ENCODE results near the gene ALDH1A3.

The ALDH1A3 gene

DNA sequence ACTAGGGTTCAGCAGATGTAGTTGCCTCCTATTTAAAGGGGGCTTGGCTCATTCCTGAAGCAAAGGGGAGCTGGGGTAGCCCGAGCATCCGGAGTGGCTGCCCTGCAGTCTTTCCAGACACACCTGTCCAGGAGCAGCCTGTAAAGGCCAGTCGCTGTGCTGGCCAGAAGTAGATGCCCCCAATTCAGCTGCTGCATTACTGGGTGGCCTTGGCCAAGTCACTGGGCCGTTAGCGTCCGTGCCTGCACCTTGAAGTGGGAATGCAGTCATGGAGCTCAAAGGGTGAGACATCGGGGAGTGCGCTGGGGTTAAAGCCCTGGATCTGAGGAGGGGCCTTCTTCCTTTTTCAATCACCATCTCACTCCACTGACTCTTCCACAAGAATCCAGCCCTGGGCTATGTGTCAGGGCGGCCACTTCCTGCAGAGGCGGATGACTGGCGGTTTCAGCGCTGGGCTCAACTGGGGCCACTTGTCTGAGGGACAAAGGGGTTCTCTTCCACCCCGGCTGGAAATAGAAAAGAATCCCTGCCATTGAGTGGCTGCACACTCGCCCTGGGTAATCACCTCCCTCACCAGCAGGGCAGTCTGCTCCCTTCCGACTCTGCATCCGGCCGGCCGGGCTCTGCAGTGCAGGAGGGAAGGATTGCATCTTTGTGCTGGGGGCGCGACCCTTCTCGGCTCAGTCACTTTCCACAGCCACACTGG is 11.8 kb downstream of the ALDH1A3 start:
- H3K23ac ChIP-seq (ENCODE audit: low read length): no peak overlapping the region
- no peak overlapping the region for H3K4me3 ChIP-seq (ENCODE audit: low read depth, low read length)
- peak overlapping the region; percentile 75 for H2BK12ac ChIP-seq (ENCODE audit: low read length)
- no peak overlapping the region for H3K4ac ChIP-seq (ENCODE audit: low read depth, low read length)
- no peaks in the 10 kb centered on the region for H3K27me3 ChIP-seq (ENCODE audit: insufficient read depth, low read length)
- peak overlapping the region; percentile 52 for H2BK120ac ChIP-seq (ENCODE audit: insufficient read depth, low read length, poor library complexity)
- H3K14ac ChIP-seq (ENCODE audit: low read length): peak overlapping the region; percentile 22
- no peak overlapping the region for H3K27ac ChIP-seq (ENCODE audit: low read depth, low read length)
- H3K4me1 ChIP-seq (ENCODE audit: control insufficient read depth in 1 of 2, insufficient read depth in 2 of 2, low read length in 2 of 2): peaks cover 23 to 24% of the 10 kb centered on the region in 2 experiments
- WGBS (ENCODE audit: extremely low coverage, insufficient coverage, insufficient read length): no CpG with 5 or more reads among the region's 21 CpGs
- peaks cover 2% of the 10 kb centered on the region for H3K79me2 ChIP-seq (ENCODE audit: control insufficient read depth, insufficient read depth, low read length, poor library complexity)
- peak overlapping the region; percentile 43 for H2BK5ac ChIP-seq (ENCODE audit: low read depth, low read length, poor library complexity)
- H3K79me1 ChIP-seq (ENCODE audit: low read length): peaks cover 20% of the 10 kb centered on the region
- no peak overlapping the region for H4K12ac ChIP-seq (ENCODE audit: low read depth, low read length)
- peak overlapping the region; percentile 44 for H2AK5ac ChIP-seq (ENCODE audit: low read length)
- H3K9ac ChIP-seq (ENCODE audit: low read length): no peak overlapping the region
- DNase-seq: no peak
- H2AFZ ChIP-seq (ENCODE audit: insufficient read depth, low read length, poor library complexity): no peak overlapping the region
- H4K8ac ChIP-seq (ENCODE audit: low read depth, low read length): peak overlapping the region; percentile 63
- H3K4me2 ChIP-seq (ENCODE audit: low read length): no peak overlapping the region
- H3K18ac ChIP-seq (ENCODE audit: low read length): no peak overlapping the region
- peak overlapping the region; percentile 42 for H4K91ac ChIP-seq (ENCODE audit: low read depth, low read length)
- no peaks in the 10 kb centered on the region for H3K9me3 ChIP-seq (ENCODE audit: insufficient read depth, low read depth, low read length)
- no peaks in the 10 kb centered on the region for H3K36me3 ChIP-seq (ENCODE audit: control insufficient read depth in 1 of 2, insufficient read depth in 2 of 2, low read length in 2 of 2)

GRCh38 chr15:100892013-100892355 is 12.4 kb downstream of the ALDH1A3 start:
- DNase-seq: no peak
- no peak overlapping the region for H3K4me3 ChIP-seq (ENCODE audit: low read depth, low read length)
- no peak overlapping the region for H2AFZ ChIP-seq (ENCODE audit: insufficient read depth, low read length, poor library complexity)
- H4K91ac ChIP-seq (ENCODE audit: low read depth, low read length): peak overlapping the region; percentile 3
- no CpG with 5 or more reads among the region's 6 CpGs for WGBS (ENCODE audit: extremely low coverage, insufficient coverage, insufficient read length)
- no peak overlapping the region for H3K4me2 ChIP-seq (ENCODE audit: low read length)
- H2BK5ac ChIP-seq (ENCODE audit: low read depth, low read length, poor library complexity): no peak overlapping the region
- H4K8ac ChIP-seq (ENCODE audit: low read depth, low read length): no peak overlapping the region
- no peak overlapping the region for H3K14ac ChIP-seq (ENCODE audit: low read length)
- no peak overlapping the region for H3K4ac ChIP-seq (ENCODE audit: low read depth, low read length)
- peak overlapping the region; percentile 10 for H2BK12ac ChIP-seq (ENCODE audit: low read length)
- no peak overlapping the region for H3K18ac ChIP-seq (ENCODE audit: low read length)
- no peak overlapping the region for H3K23ac ChIP-seq (ENCODE audit: low read length)
- no peaks in the 10 kb centered on the region for H3K36me3 ChIP-seq (ENCODE audit: control insufficient read depth in 1 of 2, insufficient read depth in 2 of 2, low read length in 2 of 2)
- H3K27me3 ChIP-seq (ENCODE audit: insufficient read depth, low read length): no peaks in the 10 kb centered on the region
- H3K4me1 ChIP-seq (ENCODE audit: control insufficient read depth in 1 of 2, insufficient read depth in 2 of 2, low read length in 2 of 2): peaks cover 23 to 25% of the 10 kb centered on the region in 2 experiments
- no peak overlapping the region for H3K9ac ChIP-seq (ENCODE audit: low read length)
- H3K9me3 ChIP-seq (ENCODE audit: insufficient read depth, low read depth, low read length): no peaks in the 10 kb centered on the region
- peaks cover 2% of the 10 kb centered on the region for H3K79me2 ChIP-seq (ENCODE audit: control insufficient read depth, insufficient read depth, low read length, poor library complexity)
- no peak overlapping the region for H4K12ac ChIP-seq (ENCODE audit: low read depth, low read length)
- H3K27ac ChIP-seq (ENCODE audit: low read depth, low read length): no peak overlapping the region
- H3K79me1 ChIP-seq (ENCODE audit: low read length): peaks cover 20% of the 10 kb centered on the region
- no peak overlapping the region for H2AK5ac ChIP-seq (ENCODE audit: low read length)
- no peak overlapping the region for H2BK120ac ChIP-seq (ENCODE audit: insufficient read depth, low read length, poor library complexity)

GRCh38 chr15:100893261-100893963 is 13.8 kb downstream of the ALDH1A3 start:
- peaks cover 20% of the 10 kb centered on the region for H3K79me1 ChIP-seq (ENCODE audit: low read length)
- H2BK120ac ChIP-seq (ENCODE audit: insufficient read depth, low read length, poor library complexity): no peak overlapping the region
- H3K36me3 ChIP-seq (ENCODE audit: control insufficient read depth in 1 of 2, insufficient read depth in 2 of 2, low read length in 2 of 2): no peaks in the 10 kb centered on the region
- no peak for DNase-seq
- no peak overlapping the region for H4K8ac ChIP-seq (ENCODE audit: low read depth, low read length)
- H3K14ac ChIP-seq (ENCODE audit: low read length): no peak overlapping the region
- WGBS (ENCODE audit: extremely low coverage, insufficient coverage, insufficient read length): no CpG with 5 or more reads among the region's 6 CpGs
- H4K12ac ChIP-seq (ENCODE audit: low read depth, low read length): no peak overlapping the region
- no peak overlapping the region for H2AK5ac ChIP-seq (ENCODE audit: low read length)
- H3K4me2 ChIP-seq (ENCODE audit: low read length): no peak overlapping the region
- H2AFZ ChIP-seq (ENCODE audit: insufficient read depth, low read length, poor library complexity): no peak overlapping the region
- no peak overlapping the region for H3K27ac ChIP-seq (ENCODE audit: low read depth, low read length)
- no peak overlapping the region for H3K9ac ChIP-seq (ENCODE audit: low read length)
- H3K27me3 ChIP-seq (ENCODE audit: insufficient read depth, low read length): no peaks in the 10 kb centered on the region
- peaks cover 2% of the 10 kb centered on the region for H3K79me2 ChIP-seq (ENCODE audit: control insufficient read depth, insufficient read depth, low read length, poor library complexity)
- H4K91ac ChIP-seq (ENCODE audit: low read depth, low read length): no peak overlapping the region
- no peak overlapping the region for H2BK5ac ChIP-seq (ENCODE audit: low read depth, low read length, poor library complexity)
- no peak overlapping the region for H2BK12ac ChIP-seq (ENCODE audit: low read length)
- peaks cover 26 to 27% of the 10 kb centered on the region in 2 experiments for H3K4me1 ChIP-seq (ENCODE audit: control insufficient read depth in 1 of 2, insufficient read depth in 2 of 2, low read length in 2 of 2)
- H3K4me3 ChIP-seq (ENCODE audit: low read depth, low read length): no peak overlapping the region
- H3K18ac ChIP-seq (ENCODE audit: low read length): no peak overlapping the region
- no peaks in the 10 kb centered on the region for H3K9me3 ChIP-seq (ENCODE audit: insufficient read depth, low read depth, low read length)
- H3K23ac ChIP-seq (ENCODE audit: low read length): no peak overlapping the region
- no peak overlapping the region for H3K4ac ChIP-seq (ENCODE audit: low read depth, low read length)

GRCh38 chr15:100893964-100894295 is 14.3 kb downstream of the ALDH1A3 start:
- H3K4me2 ChIP-seq (ENCODE audit: low read length): no peak overlapping the region
- H3K4me1 ChIP-seq (ENCODE audit: control insufficient read depth in 1 of 2, insufficient read depth in 2 of 2, low read length in 2 of 2): peaks cover 24% of the 10 kb centered on the region in 2 experiments
- no peak overlapping the region for H3K18ac ChIP-seq (ENCODE audit: low read length)
- H2AK5ac ChIP-seq (ENCODE audit: low read length): no peak overlapping the region
- no peak overlapping the region for H2AFZ ChIP-seq (ENCODE audit: insufficient read depth, low read length, poor library complexity)
- no peak for DNase-seq
- H2BK5ac ChIP-seq (ENCODE audit: low read depth, low read length, poor library complexity): no peak overlapping the region
- no peak overlapping the region for H4K12ac ChIP-seq (ENCODE audit: low read depth, low read length)
- no peak overlapping the region for H2BK120ac ChIP-seq (ENCODE audit: insufficient read depth, low read length, poor library complexity)
- H3K23ac ChIP-seq (ENCODE audit: low read length): no peak overlapping the region
- H3K9ac ChIP-seq (ENCODE audit: low read length): no peak overlapping the region
- no peaks in the 10 kb centered on the region for H3K27me3 ChIP-seq (ENCODE audit: insufficient read depth, low read length)
- H3K4ac ChIP-seq (ENCODE audit: low read depth, low read length): no peak overlapping the region
- no peak overlapping the region for H4K8ac ChIP-seq (ENCODE audit: low read depth, low read length)
- no peak overlapping the region for H2BK12ac ChIP-seq (ENCODE audit: low read length)
- H3K9me3 ChIP-seq (ENCODE audit: insufficient read depth, low read depth, low read length): no peaks in the 10 kb centered on the region
- no peak overlapping the region for H3K27ac ChIP-seq (ENCODE audit: low read depth, low read length)
- H3K79me1 ChIP-seq (ENCODE audit: low read length): peaks cover 18% of the 10 kb centered on the region
- no peak overlapping the region for H4K91ac ChIP-seq (ENCODE audit: low read depth, low read length)
- peaks cover 2% of the 10 kb centered on the region for H3K79me2 ChIP-seq (ENCODE audit: control insufficient read depth, insufficient read depth, low read length, poor library complexity)
- no peak overlapping the region for H3K4me3 ChIP-seq (ENCODE audit: low read depth, low read length)
- no peaks in the 10 kb centered on the region for H3K36me3 ChIP-seq (ENCODE audit: control insufficient read depth in 1 of 2, insufficient read depth in 2 of 2, low read length in 2 of 2)
- WGBS (ENCODE audit: extremely low coverage, insufficient coverage, insufficient read length): no CpG with 5 or more reads among the region's 9 CpGs
- no peak overlapping the region for H3K14ac ChIP-seq (ENCODE audit: low read length)
